Liver (tissue), 9 donors: ENCODE measurements around the gene KCNJ1. TPM values are rescaled to one million over a fixed set of nuclear protein-coding genes. Genes with fewer than 3 reads are reported as not detected.

Experiments used
- DNase-seq: peaks from one replicate; pipeline ENCODE4 v3.0.0-alpha.2; 2017; ENCODE audit warnings: low spot score
- H3K27ac ChIP-seq, 2 donors: one replicate each; pipeline ENCODE4 v1.7.0; 2013; ENCODE audit warnings: inconsistent platforms in 2 of 2, low read length in 2 of 2, control low read depth in 1 of 2, low read depth in 1 of 2, mild to moderate bottlenecking in 1 of 2
- H3K27me3 ChIP-seq, 4 donors: one replicate each; pipeline versions ENCODE4 v1.6.1 to v1.7.0; 2013; ENCODE audit warnings: low read length in 3 of 4, inconsistent platforms in 1 of 4, mild to moderate bottlenecking in 1 of 4, moderate library complexity in 1 of 4; ENCODE audit not compliant: control insufficient read depth in 4 of 4, insufficient read depth in 4 of 4
- H3K36me3 ChIP-seq, 4 donors: one replicate each; pipeline versions ENCODE4 v1.6.1 to v1.7.0; 2013; ENCODE audit warnings: low read length in 3 of 4, mild to moderate bottlenecking in 3 of 4, low read depth in 1 of 4, moderate library complexity in 1 of 4; ENCODE audit not compliant: control insufficient read depth in 4 of 4, insufficient read depth in 3 of 4
- H3K4me1 ChIP-seq, 4 donors: one replicate each; pipeline versions ENCODE4 v1.6.1 to v1.7.0; 2013; ENCODE audit warnings: low read length in 3 of 4, mild to moderate bottlenecking in 3 of 4, moderate library complexity in 1 of 4; ENCODE audit not compliant: control insufficient read depth in 4 of 4, insufficient read depth in 4 of 4
- H3K4me3 ChIP-seq, 3 donors: one replicate each; pipeline versions ENCODE4 v1.6.1 to v1.7.0; 2013; ENCODE audit warnings: low read length in 3 of 3, control low read depth in 1 of 3, low read depth in 1 of 3, mild to moderate bottlenecking in 1 of 3
- H3K9ac ChIP-seq, 2 donors: one replicate each; pipeline ENCODE4 v1.7.0; 2013; ENCODE audit warnings: low read length in 2 of 2, mild to moderate bottlenecking in 2 of 2, moderate library complexity in 2 of 2, control low read depth in 1 of 2, low read depth in 1 of 2
- H3K9me3 ChIP-seq, 4 donors: one replicate each; pipeline versions ENCODE4 v1.6.1 to v1.7.0; 2013; ENCODE audit warnings: low read length in 3 of 4; ENCODE audit not compliant: control insufficient read depth in 4 of 4
- FOXA2 ChIP-seq: IDR thresholded peaks from 2 replicates; pipeline ENCODE4 v1.6.1; 2016; ENCODE audit warnings: antibody characterized with exemption
- HNF4A ChIP-seq, 2 donors: conservative IDR thresholded peaks; 2 replicates each; pipeline ENCODE4 v1.6.1; 2016; ENCODE audit warnings: antibody characterized with exemption in 2 of 2, mild to moderate bottlenecking in 2 of 2
- HNF4G ChIP-seq: IDR thresholded peaks from 2 replicates; pipeline ENCODE4 v1.6.1; 2016; ENCODE audit warnings: antibody characterized with exemption
- JUND ChIP-seq, 2 donors: IDR thresholded peaks; 2 replicates each; pipeline ENCODE4 v1.6.1; 2016; ENCODE audit warnings: antibody characterized with exemption in 2 of 2
- NR2F2 ChIP-seq: IDR thresholded peaks from 2 replicates; pipeline ENCODE4 v1.6.1; 2016; ENCODE audit warnings: antibody characterized with exemption
- RAD21 ChIP-seq, 2 donors: IDR thresholded peaks; 2 replicates each; pipeline ENCODE4 v1.6.1; 2016; ENCODE audit warnings: antibody characterized with exemption in 2 of 2, mild to moderate bottlenecking in 2 of 2
- TAF1 ChIP-seq: conservative IDR thresholded peaks from 2 replicates; pipeline ENCODE4 v1.6.1; 2016; ENCODE audit warnings: antibody characterized with exemption, mild to moderate bottlenecking
- YY1 ChIP-seq: IDR thresholded peaks from 2 replicates; pipeline ENCODE4 v1.6.1; 2016; ENCODE audit warnings: antibody characterized with exemption, mild to moderate bottlenecking
- WGBS: extraction: QIAGEN DNeasy Blood & Tissue Kit; methylation state at CpG from one replicate; pipeline ENCODE4 v1.1.7; 2013; 5-methylcytosine and 5-hydroxymethylcytosine counted together
- polyA plus RNA-seq, 2 donors: library from polyadenylated mRNA; stranded (reverse) in 1 of 2; unstranded in 1 of 2; fragments of 200-250 nt in 1 of 2; fragments of >200 nt in 1 of 2; fragmentation: Nextera tagmentation in 1 of 2; extraction: Ambion mirVana in 1 of 2; gene quantifications; one replicate each; pipeline versions ENCODE4 v1.2.1 to v1.2.3, GENCODE V29; 2013 to 2015
- total RNA-seq, 2 donors: library from RNA; depleted of rRNA; stranded (reverse); fragments of >200 nt; gene quantifications; one replicate each; pipeline ENCODE4 v1.2.3, GENCODE V29; 2014
- TF ChIP-seq, protein P1 (sequence below): IDR thresholded peaks from 2 replicates; pipeline ENCODE4 v1.6.1; 2016; ENCODE audit warnings: antibody characterized with exemption, mild to moderate bottlenecking
- TF ChIP-seq, protein P2 (sequence below): fragments of 150-350 bp; IDR thresholded peaks from 2 replicates; pipeline ENCODE4 v1.5.1; 2017; ENCODE audit warnings: improper control_type of control experiment, low read depth, low read length; ENCODE audit not compliant: missing input control
- TF ChIP-seq, protein P3 (sequence below): IDR thresholded peaks from 2 replicates; pipeline ENCODE4 v1.6.1; 2016; ENCODE audit warnings: antibody characterized with exemption
- donor health status: healthy.
- donor health status: healthy.
- donor health status: healthy.
- donor health status: healthy.
- donor health status: healthy.

The KCNJ1 gene
- total and polyA plus RNA-seq, 4 donors, result 0.14 to 0.23 TPM; not detected in 2

DNA sequence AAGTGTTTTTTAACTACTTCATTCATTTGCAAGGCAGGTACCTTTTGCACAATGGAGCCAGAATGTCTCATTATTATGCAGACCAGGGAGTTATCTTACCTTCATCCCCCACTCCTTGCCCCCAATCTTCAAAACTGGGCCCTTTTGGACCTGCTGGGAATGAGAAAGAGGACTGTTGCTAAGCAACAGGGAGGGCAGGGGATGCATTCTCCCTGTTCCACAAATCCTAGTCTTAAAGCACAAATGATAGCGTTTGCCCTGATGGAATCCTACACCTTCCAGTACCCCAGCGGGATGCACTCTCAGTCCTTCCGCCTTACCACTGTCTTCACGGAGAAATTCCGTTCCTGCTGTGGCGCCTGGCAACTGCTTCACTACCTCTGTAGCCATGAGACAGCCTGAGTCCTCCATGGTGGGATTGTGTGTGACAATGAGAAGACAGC, 4.1 kb upstream of the KCNJ1 start (continued):
- TF ChIP-seq, protein P1, sequence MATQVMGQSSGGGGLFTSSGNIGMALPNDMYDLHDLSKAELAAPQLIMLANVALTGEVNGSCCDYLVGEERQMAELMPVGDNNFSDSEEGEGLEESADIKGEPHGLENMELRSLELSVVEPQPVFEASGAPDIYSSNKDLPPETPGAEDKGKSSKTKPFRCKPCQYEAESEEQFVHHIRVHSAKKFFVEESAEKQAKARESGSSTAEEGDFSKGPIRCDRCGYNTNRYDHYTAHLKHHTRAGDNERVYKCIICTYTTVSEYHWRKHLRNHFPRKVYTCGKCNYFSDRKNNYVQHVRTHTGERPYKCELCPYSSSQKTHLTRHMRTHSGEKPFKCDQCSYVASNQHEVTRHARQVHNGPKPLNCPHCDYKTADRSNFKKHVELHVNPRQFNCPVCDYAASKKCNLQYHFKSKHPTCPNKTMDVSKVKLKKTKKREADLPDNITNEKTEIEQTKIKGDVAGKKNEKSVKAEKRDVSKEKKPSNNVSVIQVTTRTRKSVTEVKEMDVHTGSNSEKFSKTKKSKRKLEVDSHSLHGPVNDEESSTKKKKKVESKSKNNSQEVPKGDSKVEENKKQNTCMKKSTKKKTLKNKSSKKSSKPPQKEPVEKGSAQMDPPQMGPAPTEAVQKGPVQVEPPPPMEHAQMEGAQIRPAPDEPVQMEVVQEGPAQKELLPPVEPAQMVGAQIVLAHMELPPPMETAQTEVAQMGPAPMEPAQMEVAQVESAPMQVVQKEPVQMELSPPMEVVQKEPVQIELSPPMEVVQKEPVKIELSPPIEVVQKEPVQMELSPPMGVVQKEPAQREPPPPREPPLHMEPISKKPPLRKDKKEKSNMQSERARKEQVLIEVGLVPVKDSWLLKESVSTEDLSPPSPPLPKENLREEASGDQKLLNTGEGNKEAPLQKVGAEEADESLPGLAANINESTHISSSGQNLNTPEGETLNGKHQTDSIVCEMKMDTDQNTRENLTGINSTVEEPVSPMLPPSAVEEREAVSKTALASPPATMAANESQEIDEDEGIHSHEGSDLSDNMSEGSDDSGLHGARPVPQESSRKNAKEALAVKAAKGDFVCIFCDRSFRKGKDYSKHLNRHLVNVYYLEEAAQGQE, result no peak
- TF ChIP-seq FOXA2 (no peak), JUND (IDR thresholded peaks at IDR 0.05) (no peak), RAD21 (IDR thresholded peaks at IDR 0.05) (no peak), TAF1 (no peak)

- no peak overlapping the region for H3K27ac ChIP-seq
- no peak overlapping the region for H3K4me3 ChIP-seq
- WGBS, result 96% methylated on average over 10 of the region's 10 CpGs
- no peaks in the 10 kb centered on the region for H3K36me3 ChIP-seq
- H3K9ac ChIP-seq, result no peak overlapping the region
- TF ChIP-seq, protein P2, sequence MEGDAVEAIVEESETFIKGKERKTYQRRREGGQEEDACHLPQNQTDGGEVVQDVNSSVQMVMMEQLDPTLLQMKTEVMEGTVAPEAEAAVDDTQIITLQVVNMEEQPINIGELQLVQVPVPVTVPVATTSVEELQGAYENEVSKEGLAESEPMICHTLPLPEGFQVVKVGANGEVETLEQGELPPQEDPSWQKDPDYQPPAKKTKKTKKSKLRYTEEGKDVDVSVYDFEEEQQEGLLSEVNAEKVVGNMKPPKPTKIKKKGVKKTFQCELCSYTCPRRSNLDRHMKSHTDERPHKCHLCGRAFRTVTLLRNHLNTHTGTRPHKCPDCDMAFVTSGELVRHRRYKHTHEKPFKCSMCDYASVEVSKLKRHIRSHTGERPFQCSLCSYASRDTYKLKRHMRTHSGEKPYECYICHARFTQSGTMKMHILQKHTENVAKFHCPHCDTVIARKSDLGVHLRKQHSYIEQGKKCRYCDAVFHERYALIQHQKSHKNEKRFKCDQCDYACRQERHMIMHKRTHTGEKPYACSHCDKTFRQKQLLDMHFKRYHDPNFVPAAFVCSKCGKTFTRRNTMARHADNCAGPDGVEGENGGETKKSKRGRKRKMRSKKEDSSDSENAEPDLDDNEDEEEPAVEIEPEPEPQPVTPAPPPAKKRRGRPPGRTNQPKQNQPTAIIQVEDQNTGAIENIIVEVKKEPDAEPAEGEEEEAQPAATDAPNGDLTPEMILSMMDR, result no peak
- TF ChIP-seq HNF4A (conservative IDR thresholded peaks at IDR 0.05) (no peak), TAF1 (no peak)
- no peaks in the 10 kb centered on the region for H3K4me1 ChIP-seq
- H3K27me3 ChIP-seq, result no peaks in the 10 kb centered on the region
- DNase-seq, result no peak
- H3K9me3 ChIP-seq, result no peaks in the 10 kb centered on the region
Observed at GRCh38 chr11:128868841-128869671, 2.0 kb upstream of the KCNJ1 start.

- 94% methylated on average over 1 of the region's 1 CpG for WGBS
- H3K27me3 ChIP-seq, result no peaks in the 10 kb centered on the region
- no peak for DNase-seq
- H3K27ac ChIP-seq, result no peak overlapping the region
- H3K4me3 ChIP-seq, result no peak overlapping the region
- H3K9me3 ChIP-seq, result no peaks in the 10 kb centered on the region
- no peaks in the 10 kb centered on the region for H3K4me1 ChIP-seq
- TF ChIP-seq NR2F2, result no peak
- TF ChIP-seq HNF4G, result no peak
- TF ChIP-seq, protein P2, result no peak
- TF ChIP-seq, protein P3, sequence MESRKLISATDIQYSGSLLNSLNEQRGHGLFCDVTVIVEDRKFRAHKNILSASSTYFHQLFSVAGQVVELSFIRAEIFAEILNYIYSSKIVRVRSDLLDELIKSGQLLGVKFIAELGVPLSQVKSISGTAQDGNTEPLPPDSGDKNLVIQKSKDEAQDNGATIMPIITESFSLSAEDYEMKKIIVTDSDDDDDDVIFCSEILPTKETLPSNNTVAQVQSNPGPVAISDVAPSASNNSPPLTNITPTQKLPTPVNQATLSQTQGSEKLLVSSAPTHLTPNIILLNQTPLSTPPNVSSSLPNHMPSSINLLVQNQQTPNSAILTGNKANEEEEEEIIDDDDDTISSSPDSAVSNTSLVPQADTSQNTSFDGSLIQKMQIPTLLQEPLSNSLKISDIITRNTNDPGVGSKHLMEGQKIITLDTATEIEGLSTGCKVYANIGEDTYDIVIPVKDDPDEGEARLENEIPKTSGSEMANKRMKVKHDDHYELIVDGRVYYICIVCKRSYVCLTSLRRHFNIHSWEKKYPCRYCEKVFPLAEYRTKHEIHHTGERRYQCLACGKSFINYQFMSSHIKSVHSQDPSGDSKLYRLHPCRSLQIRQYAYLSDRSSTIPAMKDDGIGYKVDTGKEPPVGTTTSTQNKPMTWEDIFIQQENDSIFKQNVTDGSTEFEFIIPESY, result no peak
- TF ChIP-seq FOXA2, result no peak
- TF ChIP-seq, protein P1, result no peak
- TF ChIP-seq YY1, result no peak
- TF ChIP-seq JUND (IDR thresholded peaks at IDR 0.05), result no peak
- no peak overlapping the region for H3K9ac ChIP-seq
- no peaks in the 10 kb centered on the region for H3K36me3 ChIP-seq
Observed at GRCh38 chr11:128865490-128865889, 1.6 kb downstream of the KCNJ1 start.
